SK-N-SH treated with all-trans-retinoic acid at 6 μM for 48 hours (cell line): ENCODE results near the gene SOD2.

Source experiments
- BACH2 ChIP-seq: fragments of 250-450 bp; sonication (Bioruptor Pico); IDR thresholded peaks from 2 replicates; pipeline ENCODE4 v1.9.0; 2021; ENCODE audit warnings: mild to moderate bottlenecking, borderline replicate concordance
- CREB5 ChIP-seq: fragments of 250-450 bp; sonication (Bioruptor Pico); IDR thresholded peaks from 2 replicates; pipeline ENCODE4 v1.5.1; 2020; ENCODE audit warnings: low read depth, mild to moderate bottlenecking, moderate library complexity
- CSDC2 ChIP-seq: fragments of 250-450 bp; sonication (Bioruptor Pico); IDR thresholded peaks from 2 replicates; pipeline ENCODE4 v1.5.0; 2020; ENCODE audit warnings: mild to moderate bottlenecking, moderate library complexity
- GLIS3 ChIP-seq: fragments of 250-450 bp; sonication (Bioruptor Pico); IDR thresholded peaks from 2 replicates; pipeline ENCODE4 v1.5.0; 2020; ENCODE audit warnings: mild to moderate bottlenecking, moderate library complexity
- PATZ1 ChIP-seq: fragments of 250-450 bp; sonication (Bioruptor Pico); IDR thresholded peaks from 2 replicates; pipeline ENCODE4 v1.8.0; 2020; ENCODE audit warnings: mild to moderate bottlenecking, moderate library complexity, borderline replicate concordance
- POU6F1 ChIP-seq: fragments of 250-450 bp; sonication (Bioruptor Pico); IDR thresholded peaks from 2 replicates; pipeline ENCODE4 v1.8.0; 2021; ENCODE audit warnings: low read depth, mild to moderate bottlenecking, moderate library complexity, borderline replicate concordance
- PPARA ChIP-seq: fragments of 250-450 bp; sonication (Bioruptor Pico); IDR thresholded peaks from 2 replicates; pipeline ENCODE4 v1.5.0; 2020; ENCODE audit warnings: mild to moderate bottlenecking, borderline replicate concordance
- RARB ChIP-seq: fragments of 250-450 bp; sonication (Bioruptor Pico); IDR thresholded peaks from 2 replicates; pipeline ENCODE4 v1.8.0; 2021; ENCODE audit warnings: mild to moderate bottlenecking, moderate library complexity
- TCF4 ChIP-seq: fragments of 250-450 bp; sonication (Bioruptor Pico); IDR thresholded peaks from 2 replicates; pipeline ENCODE4 v1.8.0; 2021; ENCODE audit warnings: mild to moderate bottlenecking, moderate library complexity, borderline replicate concordance
- ZFP30 ChIP-seq: fragments of 450-650 bp; formaldehyde crosslinking; IDR thresholded peaks from 2 replicates; pipeline ENCODE4 v1.5.0; 2022; ENCODE audit warnings: mild to moderate bottlenecking, moderate library complexity
- ZNF8 ChIP-seq: fragments of 450-650 bp; formaldehyde crosslinking; IDR thresholded peaks from 2 replicates; pipeline ENCODE4 v1.5.0; 2020; ENCODE audit warnings: mild to moderate bottlenecking, moderate library complexity

DNA sequence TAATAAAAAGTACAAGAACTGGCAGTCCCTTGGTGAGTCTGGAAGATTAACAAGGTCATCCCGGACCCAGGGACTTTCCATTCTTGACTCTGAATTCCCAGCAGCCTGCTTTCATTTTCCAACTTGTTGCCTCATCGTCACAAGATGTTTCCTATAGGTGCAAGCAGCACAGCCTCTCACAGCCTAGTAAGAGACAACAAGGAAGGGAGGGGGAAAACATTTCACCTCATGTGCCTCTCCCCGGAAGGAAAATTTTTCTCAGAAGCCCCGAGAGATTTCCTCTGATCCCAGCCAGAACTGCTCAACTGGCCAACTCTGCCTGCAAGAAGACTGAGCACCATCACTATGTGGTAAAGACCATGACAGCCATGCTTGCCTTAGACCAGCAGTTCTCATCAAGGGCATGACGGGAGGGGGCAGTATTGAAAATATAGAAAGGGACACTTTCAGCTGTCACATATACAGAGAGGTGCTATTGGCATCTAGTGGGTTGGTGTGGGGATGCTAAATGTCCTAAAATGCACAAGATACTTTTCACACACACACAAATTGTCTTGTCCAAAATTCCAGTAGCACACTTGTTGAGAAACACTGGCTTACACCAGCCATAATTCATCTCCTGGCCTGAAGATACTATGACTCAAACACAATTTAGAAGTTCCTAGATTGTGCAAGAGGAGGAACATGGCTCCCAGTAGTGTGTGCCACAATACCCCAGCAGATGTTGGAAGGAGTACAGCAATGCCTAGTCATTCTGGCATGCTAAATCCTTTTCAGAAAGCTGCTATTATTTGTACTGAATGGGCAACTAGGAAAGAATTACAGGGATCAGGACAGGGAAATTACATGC is 23.4 kb upstream of the SOD2 start:
- TF ChIP-seq RARB (CRISPR knock-in tag) (no peak), CREB5 (CRISPR knock-in tag) (no peak), TCF4 (CRISPR knock-in tag) (no peak), GLIS3 (CRISPR knock-in tag) (no peak), BACH2 (CRISPR knock-in tag) (no peak), PATZ1 (CRISPR knock-in tag) (no peak), ZFP30 (no peak), ZNF8 (CRISPR knock-in tag) (no peak), PPARA (no peak), POU6F1 (CRISPR knock-in tag) (no peak), CSDC2 (CRISPR knock-in tag) (no peak)
